GM21447 (cell line): Measurements from ENCODE around the gene DTNBP1.

Source experiments
- ATAC-seq: cut with Tn5 transposase; IDR thresholded peaks from one replicate; pipeline ENCODE4 v1.9.1; 2021; ENCODE audit not compliant: unreplicated experiment

Gene DTNBP1

DNA sequence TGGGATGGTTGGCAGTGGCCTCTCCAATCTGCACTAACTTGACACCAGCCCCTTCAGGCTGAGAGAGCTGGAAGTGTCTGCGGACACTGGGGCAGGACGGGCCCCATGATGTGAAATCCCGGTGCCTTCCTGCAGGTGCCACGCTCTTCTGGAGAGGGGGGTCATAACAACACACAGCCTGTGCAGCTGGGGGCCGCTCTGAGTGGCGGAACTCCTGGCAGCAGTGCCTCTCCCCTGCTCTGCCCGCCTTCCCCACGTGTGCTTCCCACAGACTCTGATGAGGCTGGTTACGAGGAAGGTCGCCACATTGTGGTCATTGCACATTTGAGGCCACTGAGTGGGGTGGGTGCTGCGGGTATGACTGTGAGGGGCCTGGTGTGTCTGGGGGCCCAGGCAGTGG lies 145.2 kb downstream of the DTNBP1 start:
- ATAC-seq = no peak

DNA sequence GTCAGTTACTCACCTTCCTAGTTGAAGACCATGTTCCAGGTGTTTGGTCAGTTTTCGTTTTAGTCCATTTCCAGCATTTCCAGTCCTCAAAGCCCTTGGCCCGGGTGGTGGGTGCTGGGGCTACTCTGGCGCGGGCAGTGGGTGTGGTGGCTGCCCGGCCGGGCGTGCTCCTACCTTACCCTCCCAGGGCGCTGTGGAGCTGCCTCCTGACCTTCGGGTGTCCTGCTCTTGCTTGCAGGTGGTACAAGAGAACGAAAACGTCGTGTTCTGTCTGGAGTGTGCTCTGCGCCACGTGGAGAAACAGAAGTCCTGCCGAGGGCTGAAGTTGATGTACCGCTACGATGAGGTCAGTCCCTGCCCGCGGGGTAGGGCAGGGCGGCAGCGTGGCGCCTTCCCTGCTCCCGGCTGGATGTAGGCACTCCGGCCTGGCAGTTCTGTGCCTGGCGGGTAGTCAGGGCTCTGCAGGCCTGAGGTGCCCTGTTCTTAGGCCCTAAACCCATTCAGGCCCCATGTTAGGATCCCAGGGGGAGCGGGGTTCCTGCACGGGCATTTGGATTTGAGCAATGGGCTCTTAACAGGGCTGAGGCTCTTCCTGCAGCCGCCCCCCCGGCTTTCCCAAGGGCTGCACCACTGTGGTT lies 145.8 kb downstream of the DTNBP1 start:
- no peak for ATAC-seq

DNA sequence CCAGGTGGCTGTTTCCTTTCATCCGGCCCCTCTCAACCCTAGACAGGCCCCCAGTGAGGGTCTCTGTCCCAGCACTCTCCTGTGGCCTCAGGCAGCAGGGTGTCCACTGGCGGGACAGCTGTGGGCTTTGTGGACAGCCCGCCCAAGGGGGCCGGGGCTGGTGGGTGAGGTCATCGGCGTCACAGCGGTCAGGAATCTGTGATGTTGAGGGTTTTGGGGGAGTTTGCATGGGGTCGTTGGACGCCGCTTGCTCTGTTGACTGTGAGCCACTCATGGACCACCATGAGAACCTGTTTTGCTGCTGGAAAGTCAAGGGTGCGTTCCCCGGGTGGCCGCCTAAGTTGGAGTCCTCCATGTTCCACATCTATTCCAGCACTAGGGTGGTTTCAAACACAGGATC lies 146.4 kb downstream of the DTNBP1 start:
- ATAC-seq = no peak

DNA sequence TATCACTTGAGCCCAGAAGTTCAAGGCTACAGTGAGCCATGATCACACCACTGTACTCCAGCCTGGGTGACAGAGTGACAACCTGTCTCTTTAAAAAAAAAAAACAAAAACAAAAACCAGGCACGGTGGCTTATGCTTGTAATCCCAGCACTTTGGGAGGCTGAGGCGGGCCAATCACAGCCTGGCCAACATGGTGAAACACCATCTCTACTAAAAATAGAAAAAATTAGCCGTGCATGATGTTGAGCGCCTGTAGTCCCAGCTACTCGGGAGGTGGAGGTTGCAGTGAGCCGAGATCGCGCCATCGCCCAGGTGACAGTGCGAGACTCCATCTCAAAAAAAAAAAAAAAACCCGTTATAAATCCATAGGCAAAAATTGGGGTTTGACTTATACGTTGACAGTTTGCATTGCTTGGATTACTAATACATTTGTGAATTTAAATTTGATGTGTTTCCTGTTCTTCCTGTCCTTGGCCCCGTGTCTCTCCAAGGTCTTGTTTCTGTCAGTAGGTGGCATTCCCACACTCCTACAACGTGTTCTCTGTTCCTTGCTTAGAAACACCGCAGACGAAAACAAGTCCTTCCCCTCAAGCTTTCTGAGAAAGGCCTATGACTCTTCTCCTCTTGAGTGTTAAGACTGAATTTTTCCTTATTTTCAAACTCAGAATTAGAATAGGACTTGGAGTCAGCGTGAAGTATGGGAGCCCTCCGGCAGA lies 147.0 kb downstream of the DTNBP1 start:
- no peak for ATAC-seq

DNA sequence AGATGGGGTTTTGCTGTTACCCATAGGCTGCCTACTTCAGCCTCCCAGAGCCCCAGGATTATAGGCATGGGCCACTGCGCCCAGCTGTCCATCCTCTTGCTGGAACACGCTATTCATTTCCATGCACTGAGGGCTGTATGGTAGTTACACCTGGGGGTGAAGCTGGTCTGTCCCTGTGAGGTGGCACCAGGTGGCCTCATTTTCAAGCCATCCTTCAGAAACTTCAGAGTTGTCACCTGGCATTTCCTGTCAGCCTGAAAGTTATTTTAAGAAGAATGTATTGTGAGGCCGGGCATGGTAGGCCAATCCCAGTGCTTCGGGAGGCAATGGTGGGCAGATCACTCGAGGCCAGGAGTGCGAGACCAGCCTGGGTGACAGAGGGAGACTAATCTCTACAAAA lies 147.6 kb downstream of the DTNBP1 start:
- ATAC-seq = no peak

DNA sequence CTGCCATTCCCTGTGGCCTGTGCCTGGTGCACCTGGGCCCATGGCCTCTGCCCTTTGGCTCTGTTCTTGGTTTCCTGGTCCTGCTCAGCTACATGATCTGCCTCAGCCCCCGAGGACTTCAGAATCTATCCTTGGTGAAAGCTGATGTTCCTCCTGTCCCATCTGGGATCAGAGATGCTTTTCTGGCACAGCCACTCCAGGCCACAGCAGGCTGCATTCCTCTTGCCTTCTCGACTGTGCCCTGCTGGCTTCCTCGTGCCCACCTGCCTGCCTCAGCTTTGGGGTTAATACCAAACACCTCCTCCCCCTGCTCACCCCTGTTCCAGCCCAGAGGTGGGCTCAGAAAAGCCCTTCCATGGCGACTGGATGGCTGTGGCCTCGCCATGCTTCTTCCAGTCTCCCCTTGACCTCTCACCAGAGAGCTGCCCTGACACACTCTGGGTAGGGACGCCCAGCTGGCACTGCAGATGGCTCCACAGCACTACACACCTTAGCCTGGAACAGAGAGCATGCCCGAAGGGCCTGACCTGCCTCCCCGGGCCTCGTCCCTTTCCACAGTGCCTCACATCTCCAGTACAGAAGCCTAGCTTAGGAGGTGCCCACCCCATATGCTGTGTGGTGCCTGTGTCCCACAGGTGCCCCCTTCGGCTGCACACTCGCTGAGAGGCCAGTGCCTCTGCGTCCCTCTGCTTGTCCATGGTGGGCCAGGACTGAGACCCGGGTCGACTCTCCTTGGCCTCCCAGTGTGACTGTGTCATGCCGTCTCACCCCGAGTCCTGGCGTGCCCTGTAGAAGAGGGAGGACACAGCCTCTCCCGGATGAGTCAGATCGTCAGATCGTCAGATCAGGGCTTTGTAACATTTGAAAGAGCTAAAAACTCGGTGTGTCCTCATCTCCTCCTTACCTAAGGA lies 148.8 kb downstream of the DTNBP1 start:
- no peak for ATAC-seq

DNA sequence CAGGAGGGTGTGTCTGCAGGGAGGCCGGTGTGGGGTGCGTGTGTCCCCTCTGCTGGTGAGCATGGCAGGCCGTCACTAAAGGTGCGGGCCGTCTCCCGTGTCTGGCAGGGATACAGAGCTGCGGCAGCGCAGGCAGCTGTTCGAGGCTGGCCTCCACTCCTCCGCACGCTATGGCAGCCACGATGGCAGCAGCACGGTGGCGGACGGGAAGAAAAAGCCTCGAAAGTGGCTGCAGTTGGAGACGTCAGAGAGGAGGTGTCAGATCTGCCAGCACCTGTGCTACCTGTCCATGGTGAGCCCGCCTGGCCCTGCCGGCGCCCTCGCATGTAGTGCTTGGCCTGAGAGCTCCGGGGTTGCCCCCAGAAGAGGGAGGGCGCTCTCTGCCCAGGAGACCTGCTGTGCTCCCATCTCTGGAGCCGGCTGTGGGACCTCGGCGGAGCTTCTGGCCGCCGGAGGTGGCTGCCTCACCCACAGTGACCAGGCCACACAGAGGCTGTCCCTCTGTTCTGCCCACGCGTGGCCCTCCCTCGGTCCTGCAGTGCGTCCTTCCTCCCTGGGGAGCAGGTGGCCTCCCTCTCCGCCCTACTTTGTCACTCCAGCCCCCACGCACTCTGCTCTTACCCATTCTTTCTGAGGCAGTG lies 149.6 kb downstream of the DTNBP1 start:
- ATAC-seq = no peak

DNA sequence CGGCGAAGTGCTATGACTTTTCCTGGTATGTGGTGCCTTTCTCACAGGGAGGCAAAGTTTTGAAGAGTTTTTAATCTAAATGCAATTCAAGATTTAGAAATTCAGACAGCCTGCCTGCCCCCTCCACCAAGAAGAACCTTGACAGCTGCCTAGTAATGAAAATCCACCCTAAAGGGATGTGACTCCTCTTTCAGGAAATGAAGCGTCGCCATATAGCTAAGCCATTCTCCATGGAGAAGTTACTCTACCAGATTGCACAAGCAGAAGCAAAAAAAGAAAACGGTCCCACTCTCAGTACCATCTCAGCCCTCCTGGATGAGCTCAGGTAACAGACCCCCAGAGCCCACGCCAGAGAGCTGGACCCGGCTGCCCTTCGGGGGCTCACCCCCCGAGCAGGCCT lies 150.1 kb downstream of the DTNBP1 start:
- ATAC-seq = no peak

DNA sequence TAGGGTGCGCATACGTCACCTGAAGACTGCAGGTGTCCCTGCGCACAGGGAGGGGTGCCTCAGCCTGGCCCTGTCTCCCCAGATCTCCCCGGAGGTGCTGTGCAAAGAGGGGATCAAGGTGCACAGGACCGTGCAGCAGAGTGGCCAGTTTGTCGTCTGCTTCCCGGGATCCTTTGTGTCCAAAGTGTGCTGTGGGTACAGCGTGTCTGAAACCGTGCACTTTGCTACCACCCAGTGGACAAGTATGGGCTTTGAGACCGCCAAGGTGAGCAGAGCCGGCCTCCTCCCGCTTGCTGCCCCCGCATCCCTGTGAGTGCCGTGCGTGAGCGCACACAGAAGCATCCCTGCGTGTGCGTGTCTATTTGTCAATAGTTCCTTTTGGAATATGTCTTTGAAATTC lies 150.7 kb downstream of the DTNBP1 start:
- ATAC-seq = no peak

DNA sequence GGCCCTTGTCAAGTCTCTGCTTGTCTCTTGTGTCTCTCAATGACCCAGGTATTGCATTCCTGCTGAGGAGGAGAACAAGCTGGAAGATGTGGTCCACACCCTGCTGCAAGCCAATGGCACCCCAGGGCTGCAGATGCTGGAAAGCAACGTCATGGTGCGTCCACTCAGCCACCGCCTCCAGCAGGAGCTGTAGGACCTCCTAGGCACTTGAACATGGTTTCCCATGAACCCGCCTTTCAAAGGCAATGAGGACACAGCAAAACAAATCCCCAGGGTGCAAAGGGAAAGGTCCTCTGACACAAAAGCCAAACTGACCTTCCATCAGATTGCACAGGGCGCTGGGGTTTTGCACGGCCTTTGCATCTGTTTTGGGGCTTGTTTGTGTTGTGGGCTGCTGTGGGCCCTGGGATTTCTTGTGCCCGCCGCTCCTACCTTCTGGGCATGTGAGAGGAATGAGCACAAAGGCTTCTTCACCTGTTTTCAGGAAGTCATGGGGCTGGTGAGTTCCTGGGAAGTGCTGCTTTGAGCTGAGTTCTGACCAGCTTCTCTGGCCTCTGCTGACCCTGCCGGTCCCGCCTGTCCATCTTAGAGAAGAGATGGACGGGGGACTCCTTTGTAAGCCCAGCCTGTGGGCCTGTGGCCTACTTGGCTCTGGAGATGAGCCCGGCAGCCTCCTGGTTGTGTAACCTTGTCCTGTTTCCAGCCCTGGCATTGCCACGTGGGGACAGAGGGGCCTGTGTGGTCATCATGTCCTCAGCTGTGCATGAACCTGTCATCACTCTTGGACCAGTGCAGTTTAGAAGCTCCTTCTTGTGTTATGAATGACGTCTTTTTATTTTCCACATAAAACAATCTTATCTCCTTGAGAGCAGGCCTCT lies 151.3 kb downstream of the DTNBP1 start:
- no peak for ATAC-seq

DNA sequence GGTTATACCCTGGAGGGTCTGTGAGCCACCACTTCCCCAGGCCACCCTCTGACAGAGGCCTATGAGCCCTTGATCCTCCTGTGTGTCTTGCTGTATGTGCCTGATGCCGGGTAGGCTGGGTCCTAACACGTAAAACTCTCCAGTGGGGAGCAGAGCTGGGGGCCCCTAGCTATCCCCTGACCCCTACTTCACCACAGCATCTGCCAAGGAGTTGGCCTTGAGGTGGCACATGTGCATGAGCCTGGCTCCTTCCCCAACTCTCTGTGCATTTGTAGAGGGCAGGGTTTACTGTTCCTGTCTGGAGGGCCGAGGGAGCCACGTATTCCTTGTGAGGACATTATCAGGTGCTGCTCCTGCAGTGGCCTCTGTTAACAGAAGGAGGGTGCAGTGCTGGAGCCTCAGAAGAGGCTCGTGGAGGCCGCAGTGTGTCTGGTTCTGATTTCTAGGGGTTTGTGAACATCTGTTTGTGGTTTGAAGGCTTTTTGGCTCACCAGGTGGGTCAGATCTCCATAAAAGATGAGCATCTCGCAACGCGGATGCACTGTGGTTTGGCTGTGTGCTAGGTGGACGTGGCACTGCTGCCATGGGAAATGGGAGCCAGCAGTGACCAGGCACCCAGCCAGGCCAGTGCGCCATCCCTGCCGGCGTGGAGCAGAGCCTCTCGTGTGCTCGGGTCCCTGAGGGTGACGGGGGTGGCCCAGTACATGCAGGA lies 152.1 kb downstream of the DTNBP1 start:
- no peak for ATAC-seq

DNA sequence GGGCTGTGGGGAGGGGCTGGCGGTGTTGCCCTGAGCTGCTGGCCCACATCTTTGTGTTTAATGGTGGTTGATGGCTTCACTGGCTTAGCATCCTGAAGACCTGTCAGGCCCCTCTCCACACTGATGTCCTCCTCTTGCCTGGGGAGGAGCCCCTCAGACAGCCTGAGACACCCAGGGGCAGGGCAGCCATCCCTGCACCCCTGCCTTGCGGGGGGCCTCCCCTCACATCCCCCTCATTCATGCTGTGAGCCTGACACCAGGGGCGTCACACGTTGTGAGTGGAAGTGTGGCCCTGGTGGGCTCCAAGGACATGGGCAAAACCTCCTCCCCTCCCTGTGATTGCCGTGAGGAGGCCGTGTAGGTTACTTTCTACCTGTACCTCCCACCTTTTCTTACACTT lies 152.7 kb downstream of the DTNBP1 start:
- ATAC-seq = no peak

DNA sequence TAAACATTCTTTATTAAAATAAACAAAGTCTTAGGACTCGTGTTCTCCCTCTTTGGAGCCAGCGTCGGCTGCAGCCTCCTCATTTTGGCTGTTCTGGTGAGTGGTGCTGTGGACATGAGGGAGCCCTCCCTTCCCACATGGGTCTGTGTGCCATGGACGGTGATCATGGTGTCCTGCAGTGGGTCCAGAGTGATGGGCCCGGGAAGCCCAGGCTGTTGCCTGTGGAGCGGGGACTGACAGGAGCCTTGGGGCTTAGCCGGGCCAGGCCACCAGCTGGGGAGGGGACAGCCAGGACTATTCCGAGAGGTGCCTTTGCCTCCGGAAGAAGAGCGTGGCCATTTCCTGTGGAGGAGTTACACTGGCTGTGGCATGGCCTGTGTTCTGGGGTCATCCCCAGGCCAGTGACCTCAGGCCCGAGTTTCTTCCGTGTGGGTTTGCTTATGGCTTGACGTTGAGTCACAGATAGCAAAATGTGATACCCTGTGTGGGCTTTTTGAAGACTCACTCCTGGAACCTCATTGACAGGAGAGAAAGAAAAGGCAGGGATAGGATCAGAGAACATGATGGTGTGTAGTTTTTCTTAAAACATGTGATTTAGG lies 153.4 kb downstream of the DTNBP1 start:
- no peak for ATAC-seq

DNA sequence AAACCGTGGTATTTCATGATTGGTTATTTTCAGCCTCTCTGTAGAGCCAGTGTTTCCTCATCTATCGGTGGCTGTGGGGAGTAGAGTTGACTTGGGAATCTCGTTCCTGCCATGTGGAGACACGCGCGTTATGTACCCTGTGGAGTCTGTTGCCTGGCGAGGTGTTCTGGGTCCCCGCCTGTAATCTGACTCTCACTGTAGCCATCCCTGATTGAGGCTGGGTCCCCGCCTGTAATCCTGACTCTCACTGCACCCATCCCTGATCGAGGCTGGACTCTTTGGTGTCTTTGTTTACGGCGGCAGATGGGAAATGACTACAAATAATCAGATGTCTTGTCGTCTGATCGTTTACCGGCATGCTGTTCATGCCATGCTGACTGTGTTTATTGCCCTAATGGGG lies 153.9 kb downstream of the DTNBP1 start:
- no peak for ATAC-seq

DNA sequence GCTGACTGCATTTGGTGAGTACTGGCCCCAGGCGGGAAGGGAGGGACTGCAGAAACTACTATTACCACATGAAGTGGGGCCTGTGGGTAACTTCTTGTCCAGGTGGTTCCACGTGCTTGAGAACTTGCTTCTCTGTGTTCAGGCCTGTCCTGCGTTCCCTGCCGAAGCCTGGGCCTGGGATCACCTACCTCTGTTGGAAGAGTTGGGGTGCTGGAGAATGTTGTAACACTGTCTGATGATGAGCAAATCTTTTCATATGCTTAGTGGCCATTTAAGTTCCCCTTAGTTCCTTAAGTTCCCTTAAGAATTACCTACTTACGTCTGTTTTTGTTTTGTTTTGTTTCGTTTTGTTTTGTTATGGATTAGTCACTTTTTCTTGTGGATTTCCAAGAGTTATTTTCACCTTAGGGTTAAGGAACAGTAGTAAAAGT lies 154.4 kb downstream of the DTNBP1 start:
- no peak for ATAC-seq

DNA sequence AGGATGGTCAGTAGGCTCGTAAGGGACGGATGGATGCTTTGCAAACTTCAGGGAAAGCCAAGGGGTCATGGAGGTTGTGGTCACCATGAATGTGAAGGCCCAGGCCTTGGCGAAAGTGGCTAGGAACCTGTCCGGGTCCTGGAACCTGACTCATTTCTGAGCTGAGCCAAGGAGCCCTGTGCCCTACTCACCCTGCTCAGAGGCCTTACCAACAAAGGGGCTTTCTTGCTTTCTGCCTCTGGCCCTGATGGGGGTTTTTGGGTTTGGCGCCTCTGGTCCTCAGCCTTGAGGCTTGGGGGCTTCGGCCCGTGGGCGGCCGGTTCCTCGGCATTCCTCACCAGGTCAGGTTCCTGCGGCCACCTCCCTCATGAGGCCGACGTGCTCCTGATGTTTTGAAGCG lies 155.1 kb downstream of the DTNBP1 start:
- no peak for ATAC-seq

DNA sequence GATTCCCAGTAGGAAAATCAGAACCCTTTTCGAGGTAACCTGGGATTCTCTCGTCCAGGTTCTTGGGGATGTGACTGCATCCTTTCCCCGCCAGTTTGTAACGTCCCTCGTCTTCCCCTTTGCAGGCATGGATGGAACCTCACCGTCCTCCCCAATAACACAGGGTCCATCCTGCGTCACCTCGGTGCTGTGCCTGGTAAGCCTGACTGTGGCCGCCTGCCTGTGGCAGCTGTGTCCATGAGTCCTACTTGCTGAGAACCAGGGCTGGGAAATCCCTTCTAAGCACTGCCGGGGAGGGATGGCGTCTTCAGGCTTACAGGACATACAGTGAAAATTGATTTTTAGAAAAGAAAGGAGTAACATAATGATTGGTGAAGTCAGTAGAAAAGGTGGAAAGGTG lies 155.6 kb downstream of the DTNBP1 start:
- no peak for ATAC-seq

DNA sequence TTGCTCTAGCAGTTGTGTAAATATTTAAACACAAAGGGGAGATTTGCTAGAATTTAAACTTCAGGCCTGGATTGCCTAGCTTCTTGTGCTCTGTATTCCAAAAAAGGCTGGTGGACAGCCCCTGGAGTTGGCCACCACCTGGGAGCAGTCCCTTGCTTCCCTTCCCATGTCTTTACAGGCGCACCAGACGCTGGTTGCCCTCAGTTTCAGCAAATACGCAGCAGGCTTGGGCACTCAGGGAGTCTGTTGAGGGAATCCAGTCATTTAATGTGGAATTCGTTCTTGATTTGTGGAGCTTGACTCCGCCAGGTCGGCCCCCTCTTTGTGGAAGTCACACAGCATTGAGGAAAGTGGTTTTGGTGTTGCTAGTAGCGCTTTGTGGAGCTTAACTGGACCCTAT lies 156.8 kb downstream of the DTNBP1 start:
- no peak for ATAC-seq

DNA sequence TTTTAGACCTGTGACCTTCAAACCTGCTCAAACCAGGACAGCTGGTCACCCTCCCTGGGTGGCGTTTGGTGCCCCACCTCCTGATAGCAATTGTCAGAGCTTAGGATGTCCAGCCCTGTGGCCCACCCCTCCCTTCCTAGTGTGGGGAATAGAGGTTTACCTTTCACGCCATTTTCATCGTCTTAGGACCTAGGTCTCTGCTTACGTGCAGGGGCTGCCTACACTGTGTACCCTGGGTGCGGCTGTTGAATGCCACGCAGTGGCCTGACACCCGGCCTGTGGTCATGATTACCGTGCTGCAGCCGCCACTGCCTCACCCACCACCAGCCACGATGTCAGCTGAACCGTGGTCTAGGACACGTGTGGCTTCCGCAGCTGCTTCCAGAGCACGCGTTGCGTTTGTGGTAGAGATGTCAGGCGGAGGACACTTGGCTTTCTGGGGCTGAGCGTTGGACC lies 157.3 kb downstream of the DTNBP1 start:
- no peak for ATAC-seq
